ENCODE results near the gene EHD3.

The EHD3 gene

DNA sequence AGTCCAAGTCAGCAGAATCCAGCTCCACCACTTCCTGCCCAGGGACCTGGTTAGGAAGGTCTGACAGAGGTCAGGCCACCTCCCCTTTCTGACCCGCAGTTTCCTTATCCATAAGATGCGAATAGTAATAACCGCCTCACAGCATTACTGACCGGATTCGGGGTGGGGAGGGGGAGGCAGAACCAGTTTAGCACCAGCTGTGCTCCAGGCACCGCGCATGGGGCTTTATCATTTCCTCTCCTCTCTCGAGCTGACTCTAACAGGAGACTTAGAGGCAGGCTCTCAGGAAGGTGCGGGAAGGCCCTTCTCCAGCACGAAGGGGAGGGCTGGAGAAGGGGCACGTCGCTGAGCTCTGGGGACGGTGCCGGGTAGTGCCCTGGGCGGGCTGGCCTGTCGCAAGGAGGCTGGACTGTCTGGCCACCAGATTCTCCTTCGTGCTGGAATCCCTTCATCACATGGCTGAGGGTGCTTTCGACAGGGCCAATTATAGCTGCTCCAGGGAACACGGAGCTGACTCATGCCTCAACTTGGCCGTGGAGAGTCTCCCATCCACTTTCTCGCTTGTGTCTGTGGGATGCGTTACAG, 5.7 kb downstream of the EHD3 start:
- CTCF ChIA-PET = no interaction called here
- TF ChIP-seq L3MBTL2 (conservative IDR thresholded peaks at IDR 0.05) = no peak
- no peak for TF ChIP-seq SUZ12 (IDR thresholded peaks at IDR 0.05)
- no peak for TF ChIP-seq SP1 (IDR thresholded peaks at IDR 0.05)
- TF ChIP-seq ZNF384 (IDR thresholded peaks at IDR 0.05) = no peak
- TF ChIP-seq LEF1 (IDR thresholded peaks at IDR 0.05; ENCODE audit: borderline replicate concordance) = no peak
- TF ChIP-seq FOXA1 (IDR thresholded peaks at IDR 0.05) = no peak
- DNase-seq (ENCODE audit: extremely low spot score) = no peak
- POLR2A ChIA-PET = no interaction called here

DNA sequence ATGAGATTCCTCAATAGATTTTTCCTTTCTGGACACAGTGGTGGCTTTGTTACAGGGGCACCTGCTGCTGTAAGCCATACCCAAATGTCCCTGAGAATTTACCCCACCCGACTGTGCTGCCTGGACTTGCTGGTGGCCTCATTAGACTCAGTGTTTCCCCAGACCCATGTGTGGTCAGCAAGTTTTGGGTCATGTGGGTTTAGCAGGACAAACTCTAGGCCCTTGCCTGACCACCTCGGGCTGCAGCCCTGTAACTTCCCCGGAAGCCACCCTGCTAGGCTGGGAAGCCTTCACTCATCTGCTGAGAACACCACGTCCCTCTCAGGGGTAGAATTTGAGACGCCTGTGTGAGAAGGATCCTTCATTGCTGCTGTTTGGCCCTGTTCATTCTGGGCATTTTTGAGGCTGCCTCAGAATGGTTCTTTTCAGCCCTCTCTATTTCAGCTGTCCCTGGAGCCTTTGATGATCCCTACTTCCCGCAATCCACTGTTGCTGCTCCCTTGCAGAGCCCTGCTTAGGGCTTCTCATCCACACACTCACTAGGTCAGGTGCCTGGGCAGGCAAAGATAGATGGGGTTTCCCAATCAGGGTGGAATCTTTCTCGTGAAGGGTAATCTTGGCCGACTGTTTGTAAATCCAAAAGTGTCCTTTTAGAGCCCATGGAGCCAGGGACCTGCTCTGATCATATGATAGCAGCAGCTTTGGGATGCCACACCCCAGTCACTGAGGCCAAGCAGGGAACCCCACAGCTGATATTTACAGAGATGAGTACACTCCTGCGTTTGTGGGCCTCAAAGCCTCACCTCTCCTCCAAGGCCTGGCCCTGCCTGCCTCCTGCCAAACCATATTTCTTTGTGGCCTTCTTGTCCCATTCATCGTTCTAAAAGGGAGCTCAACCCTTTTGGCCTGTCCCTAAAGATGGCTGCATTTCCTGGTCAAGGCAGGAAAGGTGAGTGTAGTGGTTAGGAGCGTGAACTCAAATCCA, 6.7 kb downstream of the EHD3 start:
- TF ChIP-seq TARDBP (IDR thresholded peaks at IDR 0.05) = no peak
- no peak for TF ChIP-seq FOXM1 (IDR thresholded peaks at IDR 0.05; ENCODE audit: borderline replicate concordance)
- TF ChIP-seq CTBP1 (IDR thresholded peaks at IDR 0.05; ENCODE audit: borderline replicate concordance) = no peak
- TF ChIP-seq FOXA1 (IDR thresholded peaks at IDR 0.05) = no peak
- TF ChIP-seq BHLHE40 (IDR thresholded peaks at IDR 0.05; ENCODE audit: borderline replicate concordance) = no peak
- TF ChIP-seq FOXK2 (IDR thresholded peaks at IDR 0.05) = no peak
- no peak for TF ChIP-seq NFRKB (IDR thresholded peaks at IDR 0.05)
- no peak for TF ChIP-seq SP1 (IDR thresholded peaks at IDR 0.05)
- DNase-seq (ENCODE audit: extremely low spot score) = no peak
- CTCF ChIA-PET = no interaction called here
- POLR2A ChIA-PET = no interaction called here

DNA sequence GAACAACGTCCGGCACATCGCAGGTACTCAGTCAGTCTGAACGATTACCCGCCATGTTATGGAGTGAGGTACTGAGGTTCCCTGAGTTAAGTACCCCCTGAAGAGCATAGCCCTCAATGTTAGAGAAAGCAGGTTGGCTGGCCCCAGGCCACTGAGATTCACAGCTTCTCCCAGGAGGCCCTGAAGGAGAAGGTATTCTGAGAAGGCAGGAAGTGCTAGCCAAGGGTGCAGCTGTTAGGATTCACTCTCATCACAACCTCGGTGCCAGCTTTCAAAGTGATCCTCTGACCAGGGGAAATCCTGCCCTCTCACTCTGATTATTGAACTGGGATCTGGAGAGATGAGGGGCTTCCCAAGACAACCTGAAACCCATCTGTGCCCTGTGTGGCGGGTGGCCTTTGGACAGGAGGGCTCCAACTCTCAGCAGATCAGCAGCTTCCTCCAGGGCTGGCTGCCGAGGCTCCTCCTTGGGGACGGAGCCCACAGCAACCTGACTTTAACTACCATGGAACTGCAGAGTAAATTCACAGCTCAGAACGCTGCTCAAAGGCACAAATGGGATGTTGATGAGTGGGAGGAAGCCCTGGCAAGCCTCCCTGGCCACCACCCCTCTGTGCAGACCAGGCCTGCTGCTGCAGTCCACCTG, 7.8 kb downstream of the EHD3 start:
- DNase-seq (ENCODE audit: extremely low spot score) = no peak
- TF ChIP-seq SP1 (IDR thresholded peaks at IDR 0.05) = no peak
- no peak for TF ChIP-seq L3MBTL2 (conservative IDR thresholded peaks at IDR 0.05)
- no peak for TF ChIP-seq FOXK2 (IDR thresholded peaks at IDR 0.05)
- TF ChIP-seq FOXM1 (IDR thresholded peaks at IDR 0.05; ENCODE audit: borderline replicate concordance) = no peak
- TF ChIP-seq BHLHE40 (IDR thresholded peaks at IDR 0.05; ENCODE audit: borderline replicate concordance) = no peak
- no peak for TF ChIP-seq SUZ12 (IDR thresholded peaks at IDR 0.05)
- no peak for TF ChIP-seq ARNT (IDR thresholded peaks at IDR 0.05)
- no peak for TF ChIP-seq ZNF384 (IDR thresholded peaks at IDR 0.05)
- TF ChIP-seq FOXA1 (IDR thresholded peaks at IDR 0.05) = no peak
- TF ChIP-seq ELF4 (IDR thresholded peaks at IDR 0.05) = no peak
- no peak for TF ChIP-seq NFRKB (IDR thresholded peaks at IDR 0.05)
- no peak for TF ChIP-seq TARDBP (IDR thresholded peaks at IDR 0.05)
- TF ChIP-seq, protein P1, sequence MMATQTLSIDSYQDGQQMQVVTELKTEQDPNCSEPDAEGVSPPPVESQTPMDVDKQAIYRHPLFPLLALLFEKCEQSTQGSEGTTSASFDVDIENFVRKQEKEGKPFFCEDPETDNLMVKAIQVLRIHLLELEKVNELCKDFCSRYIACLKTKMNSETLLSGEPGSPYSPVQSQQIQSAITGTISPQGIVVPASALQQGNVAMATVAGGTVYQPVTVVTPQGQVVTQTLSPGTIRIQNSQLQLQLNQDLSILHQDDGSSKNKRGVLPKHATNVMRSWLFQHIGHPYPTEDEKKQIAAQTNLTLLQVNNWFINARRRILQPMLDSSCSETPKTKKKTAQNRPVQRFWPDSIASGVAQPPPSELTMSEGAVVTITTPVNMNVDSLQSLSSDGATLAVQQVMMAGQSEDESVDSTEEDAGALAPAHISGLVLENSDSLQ (IDR thresholded peaks at IDR 0.05) = no peak
- no peak for TF ChIP-seq LEF1 (IDR thresholded peaks at IDR 0.05; ENCODE audit: borderline replicate concordance)
- TF ChIP-seq CTBP1 (IDR thresholded peaks at IDR 0.05; ENCODE audit: borderline replicate concordance) = no peak
- CTCF ChIA-PET = interaction anchor here (0.6 kb wide), 1 partner anchor 594 kb away, joined by 3 read pairs; no protein-coding TSS in a partner anchor
- POLR2A ChIA-PET = no interaction called here

DNA sequence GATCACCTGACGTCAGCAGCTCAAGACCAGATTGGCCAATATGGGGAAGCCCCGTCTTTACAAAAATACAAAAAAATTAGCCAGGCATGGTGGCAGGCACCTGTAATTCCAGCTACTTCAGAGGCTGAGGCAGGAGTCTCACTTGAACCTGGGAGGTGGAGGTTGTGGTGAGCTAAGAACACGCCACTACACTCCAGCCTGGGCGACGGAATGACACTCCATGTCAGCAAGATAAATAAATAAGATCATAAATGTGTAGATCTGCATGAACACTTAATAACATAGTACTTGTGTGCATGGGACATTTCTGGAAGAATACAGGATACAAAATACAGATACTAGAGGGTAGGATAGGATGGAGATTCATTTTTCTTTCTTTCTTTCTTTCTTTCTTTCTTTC, 9.1 kb downstream of the EHD3 start:
- ChIA-PET CTCF (no interaction called here), POLR2A (no interaction called here)
- no peak for DNase-seq (ENCODE audit: extremely low spot score)
- no peak for TF ChIP-seq FOXK2 (IDR thresholded peaks at IDR 0.05)
- TF ChIP-seq SUZ12 (IDR thresholded peaks at IDR 0.05) = no peak
- TF ChIP-seq, protein P1 (IDR thresholded peaks at IDR 0.05) = no peak
- TF ChIP-seq CTBP1 (IDR thresholded peaks at IDR 0.05; ENCODE audit: borderline replicate concordance) = no peak
- no peak for TF ChIP-seq LEF1 (IDR thresholded peaks at IDR 0.05; ENCODE audit: borderline replicate concordance)
- no peak for TF ChIP-seq ZNF384 (IDR thresholded peaks at IDR 0.05)
- TF ChIP-seq NFRKB (IDR thresholded peaks at IDR 0.05) = no peak
- no peak for TF ChIP-seq L3MBTL2 (conservative IDR thresholded peaks at IDR 0.05)

DNA sequence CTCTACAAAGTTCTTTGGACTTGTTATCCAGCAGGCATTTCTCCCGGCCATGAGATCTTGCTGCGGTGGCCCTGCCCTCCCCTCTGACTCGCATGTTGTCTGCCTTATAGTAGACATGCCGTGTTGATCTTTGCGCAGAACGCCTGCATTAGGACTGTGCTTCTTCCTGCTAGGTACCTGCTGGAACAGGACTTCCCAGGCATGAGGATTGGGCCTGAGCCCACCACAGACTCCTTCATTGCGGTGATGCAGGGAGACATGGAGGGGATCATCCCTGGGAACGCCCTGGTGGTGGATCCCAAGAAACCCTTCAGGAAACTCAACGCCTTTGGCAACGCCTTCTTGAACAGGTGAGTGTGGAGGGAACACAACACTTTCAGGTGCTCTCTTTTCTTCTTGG, 10.1 kb downstream of the EHD3 start:
- ChIA-PET CTCF (no interaction called here), POLR2A (no interaction called here)
- no peak for DNase-seq (ENCODE audit: extremely low spot score)
- no peak for TF ChIP-seq ARNT (IDR thresholded peaks at IDR 0.05)

DNA sequence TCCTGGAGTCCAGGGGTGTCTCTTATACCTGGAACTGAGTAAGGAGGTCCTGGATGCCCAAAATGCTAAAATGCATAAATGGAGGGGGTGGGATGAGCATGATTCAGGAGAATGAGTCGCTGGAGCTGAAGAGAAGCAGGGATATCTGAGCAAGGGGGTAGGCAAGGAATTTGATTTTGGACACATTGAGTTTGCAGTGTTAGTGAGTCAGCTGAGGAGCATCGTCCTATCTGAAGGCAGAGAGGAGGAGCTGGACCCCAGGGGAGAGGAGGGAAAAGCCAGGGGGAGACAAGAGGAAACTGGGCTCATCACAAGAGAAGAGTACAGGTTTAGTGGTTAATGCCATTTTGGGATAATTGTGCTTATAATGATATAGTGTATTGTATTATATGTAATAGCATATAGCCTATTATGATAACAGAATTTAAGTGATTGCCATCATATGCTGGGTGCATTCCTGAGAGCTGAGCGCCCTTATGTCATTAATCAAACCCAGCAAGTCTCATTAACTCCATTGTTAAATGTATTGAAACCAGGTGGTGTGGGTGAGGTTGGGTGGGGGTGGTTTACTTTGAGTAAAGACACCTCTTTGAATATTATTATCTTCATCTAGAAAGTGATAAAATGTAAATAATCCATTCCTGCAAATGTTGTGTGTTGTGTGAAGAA, 12.4 kb downstream of the EHD3 start:
- ChIA-PET CTCF (interaction anchor here (0.8 kb wide), 1 partner anchor 141 kb away, joined by 3 read pairs; no protein-coding TSS in a partner anchor), POLR2A (no interaction called here)
- no peak for DNase-seq (ENCODE audit: extremely low spot score)
- TF ChIP-seq HDGF (IDR thresholded peaks at IDR 0.05; ENCODE audit: borderline replicate concordance) (no peak), LEF1 (IDR thresholded peaks at IDR 0.05; ENCODE audit: borderline replicate concordance) (no peak), SP1 (IDR thresholded peaks at IDR 0.05) (no peak), L3MBTL2 (conservative IDR thresholded peaks at IDR 0.05) (no peak), SUZ12 (IDR thresholded peaks at IDR 0.05) (no peak), ZNF384 (IDR thresholded peaks at IDR 0.05) (no peak), FOXM1 (IDR thresholded peaks at IDR 0.05; ENCODE audit: borderline replicate concordance) (no peak)
- TF ChIP-seq, protein P1 (IDR thresholded peaks at IDR 0.05) = no peak

All from HEK293T (cell line).